ENCODE results near the gene ELP1.

DNA sequence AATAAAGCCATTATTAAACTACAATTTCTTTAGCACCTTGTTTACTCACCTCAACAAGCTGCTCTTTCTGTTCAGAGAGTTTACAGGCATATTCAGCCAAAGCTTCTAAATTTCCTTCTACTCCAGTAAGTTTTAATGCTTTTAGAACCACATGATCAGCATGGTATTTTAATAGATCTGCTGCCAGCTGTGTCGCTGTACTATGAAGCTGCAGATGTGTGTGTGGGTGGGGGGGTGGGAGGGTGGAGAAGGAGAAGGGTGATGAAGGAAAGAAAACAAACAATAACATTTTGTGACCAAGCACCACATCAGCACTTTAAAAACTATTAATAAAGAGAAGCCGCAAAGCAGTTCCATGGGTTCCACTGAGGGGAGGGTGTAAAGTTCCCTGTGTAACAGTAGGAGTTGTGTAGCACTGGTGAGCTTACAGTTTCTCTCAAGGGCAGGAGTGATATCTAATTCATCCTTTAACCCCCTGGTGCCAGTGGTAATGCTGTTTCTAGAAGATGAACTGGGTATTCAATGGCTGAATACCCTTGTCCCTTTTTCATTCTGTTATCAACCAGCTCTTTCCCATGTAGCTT lies 38.8 kb upstream of the ELP1 start:
- no peak for TF ChIP-seq POLR2A (IDR thresholded peaks at IDR 0.05)
- TF ChIP-seq, protein P1, sequence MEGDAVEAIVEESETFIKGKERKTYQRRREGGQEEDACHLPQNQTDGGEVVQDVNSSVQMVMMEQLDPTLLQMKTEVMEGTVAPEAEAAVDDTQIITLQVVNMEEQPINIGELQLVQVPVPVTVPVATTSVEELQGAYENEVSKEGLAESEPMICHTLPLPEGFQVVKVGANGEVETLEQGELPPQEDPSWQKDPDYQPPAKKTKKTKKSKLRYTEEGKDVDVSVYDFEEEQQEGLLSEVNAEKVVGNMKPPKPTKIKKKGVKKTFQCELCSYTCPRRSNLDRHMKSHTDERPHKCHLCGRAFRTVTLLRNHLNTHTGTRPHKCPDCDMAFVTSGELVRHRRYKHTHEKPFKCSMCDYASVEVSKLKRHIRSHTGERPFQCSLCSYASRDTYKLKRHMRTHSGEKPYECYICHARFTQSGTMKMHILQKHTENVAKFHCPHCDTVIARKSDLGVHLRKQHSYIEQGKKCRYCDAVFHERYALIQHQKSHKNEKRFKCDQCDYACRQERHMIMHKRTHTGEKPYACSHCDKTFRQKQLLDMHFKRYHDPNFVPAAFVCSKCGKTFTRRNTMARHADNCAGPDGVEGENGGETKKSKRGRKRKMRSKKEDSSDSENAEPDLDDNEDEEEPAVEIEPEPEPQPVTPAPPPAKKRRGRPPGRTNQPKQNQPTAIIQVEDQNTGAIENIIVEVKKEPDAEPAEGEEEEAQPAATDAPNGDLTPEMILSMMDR (IDR thresholded peaks at IDR 0.05 in 4 of 5, conservative IDR thresholded peaks at IDR 0.05 in 1 of 5), result no peak

Measured in gastrocnemius medialis (tissue), 4 donors.